ENCODE measurements around the gene MEAF6.

DNA sequence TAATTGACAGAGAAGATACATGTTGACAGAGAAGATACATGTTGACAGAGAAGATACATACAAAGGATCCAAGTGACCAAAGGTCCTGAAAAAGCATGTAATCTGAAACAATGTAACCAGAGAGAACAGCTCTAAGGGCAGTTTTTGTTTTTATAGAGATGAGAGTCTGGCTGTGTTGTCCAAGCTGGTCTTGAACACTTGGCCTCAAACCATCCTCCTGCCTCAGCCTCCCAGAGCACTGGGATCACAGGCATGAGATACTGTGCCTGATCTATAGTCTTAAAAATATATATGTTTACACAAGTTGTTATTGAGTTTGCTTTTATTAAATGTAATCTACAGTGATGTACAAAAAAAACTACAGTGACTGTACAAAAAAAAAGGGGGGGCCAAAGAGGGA lies 12.5 kb downstream of the MEAF6 start:
- TF ChIP-seq, protein P1, sequence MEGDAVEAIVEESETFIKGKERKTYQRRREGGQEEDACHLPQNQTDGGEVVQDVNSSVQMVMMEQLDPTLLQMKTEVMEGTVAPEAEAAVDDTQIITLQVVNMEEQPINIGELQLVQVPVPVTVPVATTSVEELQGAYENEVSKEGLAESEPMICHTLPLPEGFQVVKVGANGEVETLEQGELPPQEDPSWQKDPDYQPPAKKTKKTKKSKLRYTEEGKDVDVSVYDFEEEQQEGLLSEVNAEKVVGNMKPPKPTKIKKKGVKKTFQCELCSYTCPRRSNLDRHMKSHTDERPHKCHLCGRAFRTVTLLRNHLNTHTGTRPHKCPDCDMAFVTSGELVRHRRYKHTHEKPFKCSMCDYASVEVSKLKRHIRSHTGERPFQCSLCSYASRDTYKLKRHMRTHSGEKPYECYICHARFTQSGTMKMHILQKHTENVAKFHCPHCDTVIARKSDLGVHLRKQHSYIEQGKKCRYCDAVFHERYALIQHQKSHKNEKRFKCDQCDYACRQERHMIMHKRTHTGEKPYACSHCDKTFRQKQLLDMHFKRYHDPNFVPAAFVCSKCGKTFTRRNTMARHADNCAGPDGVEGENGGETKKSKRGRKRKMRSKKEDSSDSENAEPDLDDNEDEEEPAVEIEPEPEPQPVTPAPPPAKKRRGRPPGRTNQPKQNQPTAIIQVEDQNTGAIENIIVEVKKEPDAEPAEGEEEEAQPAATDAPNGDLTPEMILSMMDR (IDR thresholded peaks at IDR 0.05; ENCODE audit: low read depth, low read length, missing input control) = no peak
- no peak for TF ChIP-seq YY1 (IDR thresholded peaks at IDR 0.05)
- no peak for TF ChIP-seq SP1 (IDR thresholded peaks at IDR 0.05)
- TF ChIP-seq RAD21 (IDR thresholded peaks at IDR 0.05) = no peak
- TF ChIP-seq EGR1 (IDR thresholded peaks at IDR 0.05; ENCODE audit: low read depth in 2 of 2) = no peak
- no peak for TF ChIP-seq JUND (IDR thresholded peaks at IDR 0.05)
- TF ChIP-seq GABPA (IDR thresholded peaks at IDR 0.05 in 1 of 2, conservative IDR thresholded peaks at IDR 0.05 in 1 of 2) = no peak
- no peak for TF ChIP-seq RXRA (IDR thresholded peaks at IDR 0.05)
